Measurements from ENCODE around the gene STK11.

The STK11 gene

DNA sequence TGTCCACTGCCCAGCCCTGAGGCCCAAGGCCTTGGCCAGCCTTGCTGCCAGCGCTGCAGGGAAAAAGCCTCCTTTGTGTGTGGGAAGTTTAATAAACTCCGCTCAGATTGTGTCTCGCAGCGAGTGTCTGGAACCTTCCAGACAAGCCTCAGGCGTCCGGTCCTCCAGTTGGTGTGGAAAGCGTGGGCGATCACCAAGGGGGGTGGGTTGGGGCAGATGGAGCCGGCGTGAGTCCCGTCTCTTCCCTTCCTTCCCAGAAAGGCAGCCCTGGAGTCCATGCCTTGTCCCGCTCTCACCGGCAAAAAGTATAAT is 4.6 kb downstream of the STK11 start:
- no peak overlapping the region for H3K4me2 ChIP-seq
- peaks cover 62% of the 10 kb centered on the region for H3K79me2 ChIP-seq (ENCODE audit: insufficient read depth, low read depth)
- TF ChIP-seq, protein P1, sequence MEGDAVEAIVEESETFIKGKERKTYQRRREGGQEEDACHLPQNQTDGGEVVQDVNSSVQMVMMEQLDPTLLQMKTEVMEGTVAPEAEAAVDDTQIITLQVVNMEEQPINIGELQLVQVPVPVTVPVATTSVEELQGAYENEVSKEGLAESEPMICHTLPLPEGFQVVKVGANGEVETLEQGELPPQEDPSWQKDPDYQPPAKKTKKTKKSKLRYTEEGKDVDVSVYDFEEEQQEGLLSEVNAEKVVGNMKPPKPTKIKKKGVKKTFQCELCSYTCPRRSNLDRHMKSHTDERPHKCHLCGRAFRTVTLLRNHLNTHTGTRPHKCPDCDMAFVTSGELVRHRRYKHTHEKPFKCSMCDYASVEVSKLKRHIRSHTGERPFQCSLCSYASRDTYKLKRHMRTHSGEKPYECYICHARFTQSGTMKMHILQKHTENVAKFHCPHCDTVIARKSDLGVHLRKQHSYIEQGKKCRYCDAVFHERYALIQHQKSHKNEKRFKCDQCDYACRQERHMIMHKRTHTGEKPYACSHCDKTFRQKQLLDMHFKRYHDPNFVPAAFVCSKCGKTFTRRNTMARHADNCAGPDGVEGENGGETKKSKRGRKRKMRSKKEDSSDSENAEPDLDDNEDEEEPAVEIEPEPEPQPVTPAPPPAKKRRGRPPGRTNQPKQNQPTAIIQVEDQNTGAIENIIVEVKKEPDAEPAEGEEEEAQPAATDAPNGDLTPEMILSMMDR (conservative IDR thresholded peaks at IDR 0.05; ENCODE audit: low read depth, low read length) = no peak
- H3K4me1 ChIP-seq (ENCODE audit: low read depth, poor library complexity, severe bottlenecking) = peaks cover 11% of the 10 kb centered on the region
- no peaks in the 10 kb centered on the region for H4K20me1 ChIP-seq (ENCODE audit: insufficient read depth)
- H3K27ac ChIP-seq = no peak overlapping the region
- H3K4me3 ChIP-seq (IDR thresholded peaks at IDR 0.05; ENCODE audit: insufficient read depth, low read depth, low read length) = no peak overlapping the region
- H3K36me3 ChIP-seq (ENCODE audit: insufficient read depth) = no peaks in the 10 kb centered on the region
- no peaks in the 10 kb centered on the region for H3K27me3 ChIP-seq (ENCODE audit: insufficient read depth, low read depth)
- no peak overlapping the region for H3K9ac ChIP-seq
- H2AFZ ChIP-seq (ENCODE audit: low read depth) = no peak overlapping the region

DNA sequence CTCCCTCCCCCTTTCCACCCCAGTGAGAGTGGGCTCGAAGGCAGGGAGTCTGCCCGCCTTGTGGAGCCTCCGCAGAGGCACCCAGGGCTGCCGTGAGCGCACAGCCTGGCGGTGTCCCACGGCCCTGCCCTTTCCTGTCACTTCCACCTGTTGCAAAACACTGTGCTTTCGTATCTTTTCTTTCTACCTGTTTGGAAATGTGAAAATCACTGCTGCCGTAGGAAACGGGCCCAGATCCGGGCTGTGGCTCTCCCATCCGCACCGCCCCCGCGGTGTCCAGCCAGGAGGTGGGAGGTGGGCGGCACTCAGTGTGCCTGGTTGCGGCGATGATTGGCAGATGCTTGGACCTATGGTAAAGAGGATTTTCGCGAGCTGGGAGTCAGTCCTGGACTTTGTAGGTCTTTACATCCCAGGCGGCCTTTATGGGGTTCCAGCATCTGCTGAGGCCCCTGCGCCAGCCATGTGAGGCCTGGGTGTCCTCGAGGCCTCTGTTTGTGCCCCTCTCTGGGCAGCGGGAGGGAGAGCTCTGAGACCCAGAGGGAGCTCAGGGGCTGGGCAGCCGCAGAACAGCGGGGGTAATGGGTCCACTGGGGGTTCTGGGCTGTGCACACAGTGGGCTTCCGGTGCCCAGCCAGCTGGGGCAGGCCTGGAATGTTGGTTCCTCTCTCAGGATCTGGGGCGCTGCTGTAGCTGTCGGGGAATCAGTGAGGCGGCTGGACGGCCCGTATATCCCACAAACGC is 6.1 kb downstream of the STK11 start:
- H3K9ac ChIP-seq = no peak overlapping the region

DNA sequence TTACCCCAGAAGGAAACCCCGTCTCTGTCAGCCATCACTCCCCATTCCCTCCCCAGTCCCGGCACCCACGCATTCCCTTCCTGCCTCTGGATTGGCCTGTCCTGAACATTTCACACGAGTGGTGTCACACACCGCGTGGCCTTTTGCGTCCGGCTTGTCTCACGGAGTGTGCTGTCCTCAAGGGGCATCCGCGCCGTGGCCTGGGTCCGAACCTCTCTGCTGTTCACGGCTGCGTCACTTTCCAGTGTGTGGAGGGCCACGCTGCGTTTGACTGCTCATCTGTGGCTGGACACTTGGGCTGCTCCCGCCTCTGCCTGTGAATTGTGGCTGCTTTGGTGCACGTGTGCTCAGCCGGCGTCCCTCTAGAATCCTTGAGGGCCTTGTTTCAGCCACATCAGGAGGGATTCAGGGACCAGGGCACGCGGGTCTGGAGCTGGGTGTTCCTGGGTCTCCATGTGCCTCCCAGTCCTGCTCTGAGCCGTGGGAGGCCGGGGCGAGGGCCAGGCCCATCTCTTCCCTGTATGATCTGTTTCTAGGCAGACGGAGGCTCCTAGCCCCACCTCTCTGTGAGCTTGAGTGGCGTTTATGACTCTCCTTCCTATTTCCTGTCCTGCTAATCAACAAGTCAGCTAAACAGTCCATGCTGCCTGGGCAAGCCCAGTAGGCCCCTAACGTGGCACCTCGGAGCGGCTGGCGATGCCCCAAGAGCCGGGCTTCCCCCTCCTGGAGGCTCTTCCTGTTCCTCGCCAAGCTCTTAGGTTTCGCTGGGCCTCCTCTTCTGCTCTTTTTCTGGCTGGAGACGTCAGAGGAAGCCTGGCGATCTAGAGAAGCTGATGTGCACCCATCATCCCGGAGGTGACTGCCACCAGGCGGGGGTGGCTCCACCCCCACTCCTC is 8.1 kb downstream of the STK11 start:
- Histone ChIP-seq H3K27me3 (ENCODE audit: insufficient read depth, low read depth) (no peaks in the 10 kb centered on the region), H3K4me1 (ENCODE audit: low read depth, poor library complexity, severe bottlenecking) (no peaks in the 10 kb centered on the region), H3K27ac (no peak overlapping the region), H3K4me2 (no peak overlapping the region), H3K36me3 (ENCODE audit: insufficient read depth) (no peaks in the 10 kb centered on the region), H3K9ac (no peak overlapping the region), H4K20me1 (ENCODE audit: insufficient read depth) (no peaks in the 10 kb centered on the region), H3K79me2 (ENCODE audit: insufficient read depth, low read depth) (peaks cover 51% of the 10 kb centered on the region), H2AFZ (ENCODE audit: low read depth) (no peak overlapping the region), H3K4me3 (IDR thresholded peaks at IDR 0.05; ENCODE audit: insufficient read depth, low read depth, low read length) (no peak overlapping the region)
- TF ChIP-seq, protein P1 (conservative IDR thresholded peaks at IDR 0.05; ENCODE audit: low read depth, low read length) = no peak

More for the DNA sequence above, 6.1 kb downstream of the STK11 start:
- Histone ChIP-seq H2AFZ (ENCODE audit: low read depth) (no peak overlapping the region), H3K4me3 (IDR thresholded peaks at IDR 0.05; ENCODE audit: insufficient read depth, low read depth, low read length) (no peak overlapping the region), H4K20me1 (ENCODE audit: insufficient read depth) (no peaks in the 10 kb centered on the region), H3K4me1 (ENCODE audit: low read depth, poor library complexity, severe bottlenecking) (peaks cover 11% of the 10 kb centered on the region), H3K36me3 (ENCODE audit: insufficient read depth) (no peaks in the 10 kb centered on the region), H3K79me2 (ENCODE audit: insufficient read depth, low read depth) (peaks cover 65% of the 10 kb centered on the region), H3K27me3 (ENCODE audit: insufficient read depth, low read depth) (no peaks in the 10 kb centered on the region), H3K4me2 (no peak overlapping the region), H3K27ac (no peak overlapping the region)
- TF ChIP-seq, protein P1 (conservative IDR thresholded peaks at IDR 0.05; ENCODE audit: low read depth, low read length) = no peak

DNA sequence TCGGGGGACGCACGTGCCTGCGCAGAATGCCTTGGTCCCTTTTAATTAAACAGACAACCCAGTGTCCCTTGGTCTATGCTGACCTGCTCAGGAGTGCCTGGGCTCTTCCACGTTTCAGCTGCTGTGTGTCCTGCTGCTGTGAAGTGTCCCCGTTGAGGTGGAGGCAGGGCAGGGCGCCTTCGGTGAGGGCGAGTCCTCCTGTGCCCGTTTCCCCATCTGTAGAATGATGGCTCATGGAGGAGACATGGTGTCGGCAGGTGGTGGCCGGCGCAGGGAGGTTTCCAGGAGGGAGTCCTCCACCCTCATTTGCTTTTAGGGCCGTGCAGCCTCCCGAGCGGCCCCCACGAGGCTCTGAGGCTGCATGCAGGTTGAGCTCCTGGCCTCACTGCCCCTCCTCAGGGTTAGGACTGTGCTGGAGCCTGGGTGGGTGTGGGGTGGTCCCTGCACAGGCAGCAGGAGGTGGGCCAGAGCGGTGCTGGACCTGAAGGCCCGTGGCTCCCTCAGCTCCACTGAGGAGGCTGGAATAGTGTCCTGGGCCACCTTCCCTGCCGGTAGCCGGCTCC is 8.8 kb downstream of the STK11 start:
- no peaks in the 10 kb centered on the region for H3K36me3 ChIP-seq (ENCODE audit: insufficient read depth)
- no peak overlapping the region for H2AFZ ChIP-seq (ENCODE audit: low read depth)
- H3K4me3 ChIP-seq (IDR thresholded peaks at IDR 0.05; ENCODE audit: insufficient read depth, low read depth, low read length) = no peak overlapping the region
- H3K4me2 ChIP-seq = no peak overlapping the region
- no peaks in the 10 kb centered on the region for H3K27me3 ChIP-seq (ENCODE audit: insufficient read depth, low read depth)
- TF ChIP-seq, protein P1 (conservative IDR thresholded peaks at IDR 0.05; ENCODE audit: low read depth, low read length) = no peak
- no peaks in the 10 kb centered on the region for H4K20me1 ChIP-seq (ENCODE audit: insufficient read depth)
- peaks cover 44% of the 10 kb centered on the region for H3K79me2 ChIP-seq (ENCODE audit: insufficient read depth, low read depth)
- H3K4me1 ChIP-seq (ENCODE audit: low read depth, poor library complexity, severe bottlenecking) = no peaks in the 10 kb centered on the region
- H3K27ac ChIP-seq = no peak overlapping the region
- no peak overlapping the region for H3K9ac ChIP-seq
